Left ventricle myocardium superior (tissue), 1 donor: ENCODE results near the gene P2RX1. TPM values are rescaled to one million over a fixed set of nuclear protein-coding genes. Genes with fewer than 3 reads are reported as not detected.

Experiments
- ATAC-seq: fragments of 200-7000 bp; cut with Tn5 transposase; one replicate; pipeline ENCODE4 v1.9.1; 2020; ENCODE audit warnings: mild to moderate bottlenecking, moderate library complexity
- DNase-seq: peaks from one replicate; pipeline ENCODE4 v3.0.0-alpha.2; 2020
- intact Hi-C: fragments of 100-400 bp; cut with micrococcal nuclease; formaldehyde crosslinking; loops from one replicate; pipeline ENCODE4 v1.11.0; 2022
- long read RNA-seq: library from polyadenylated mRNA; unstranded; transcript quantifications from one replicate; pipeline ENCODE4 v2.0.0, GENCODE V29; 2021
- total RNA-seq: library from RNA; stranded (reverse); fragmentation: NEBNext Ultra II Directional; extraction: Animal tissue kit (Norgen Biotek cat#: 25700); gene quantifications from one replicate; pipeline ENCODE4 v1.2.1, GENCODE V29; 2021
- donor health status: DM: no; HTN: yes; CAD: no; lungs with severe emphysema.

P2RX1 gene
- total RNA-seq = 0.17 TPM
- long read RNA-seq = 0 reads

DNA sequence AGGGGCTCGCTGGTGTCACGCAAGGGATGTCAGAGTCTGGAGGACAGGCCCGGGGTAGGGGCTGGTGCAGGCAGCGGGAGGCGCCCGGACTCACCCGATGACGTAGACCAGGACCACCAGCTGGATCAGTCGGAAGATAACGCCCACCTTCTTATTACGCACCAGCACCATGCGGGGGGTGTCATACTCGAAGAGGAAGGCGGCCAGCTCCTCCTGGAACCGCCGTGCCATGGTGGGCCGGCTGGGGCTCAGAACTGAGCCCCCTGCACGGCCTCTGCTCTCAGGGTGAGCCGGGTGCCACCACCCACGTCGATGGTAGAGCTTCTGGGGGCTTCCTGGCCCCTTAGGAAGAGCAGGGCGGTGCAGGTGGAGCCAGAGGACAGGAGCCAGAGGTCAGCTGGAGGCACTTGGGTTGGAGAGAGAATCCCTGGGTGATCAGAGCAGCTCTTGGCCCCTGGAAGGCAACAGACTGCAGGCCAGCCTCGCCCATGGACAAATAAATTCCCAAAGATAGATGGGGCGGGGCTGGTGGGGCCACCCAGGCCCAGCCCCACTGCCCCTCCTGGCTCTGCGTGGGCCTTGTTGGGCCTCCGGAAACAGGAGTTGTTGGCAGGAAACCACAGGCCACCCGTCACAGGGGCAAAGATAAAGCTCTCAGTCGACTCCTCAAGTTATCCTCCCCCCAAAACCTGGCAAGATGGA, at the start of gene P2RX1:
P2RX1 (minus strand) TSS at position 471 of the 702 bp plus-strand sequence; CDS start at position 231, 240 bp downstream.
- DNase-seq (no peak), ATAC-seq (peak; percentile 3)
- intact Hi-C loops = no loop called here

DNA sequence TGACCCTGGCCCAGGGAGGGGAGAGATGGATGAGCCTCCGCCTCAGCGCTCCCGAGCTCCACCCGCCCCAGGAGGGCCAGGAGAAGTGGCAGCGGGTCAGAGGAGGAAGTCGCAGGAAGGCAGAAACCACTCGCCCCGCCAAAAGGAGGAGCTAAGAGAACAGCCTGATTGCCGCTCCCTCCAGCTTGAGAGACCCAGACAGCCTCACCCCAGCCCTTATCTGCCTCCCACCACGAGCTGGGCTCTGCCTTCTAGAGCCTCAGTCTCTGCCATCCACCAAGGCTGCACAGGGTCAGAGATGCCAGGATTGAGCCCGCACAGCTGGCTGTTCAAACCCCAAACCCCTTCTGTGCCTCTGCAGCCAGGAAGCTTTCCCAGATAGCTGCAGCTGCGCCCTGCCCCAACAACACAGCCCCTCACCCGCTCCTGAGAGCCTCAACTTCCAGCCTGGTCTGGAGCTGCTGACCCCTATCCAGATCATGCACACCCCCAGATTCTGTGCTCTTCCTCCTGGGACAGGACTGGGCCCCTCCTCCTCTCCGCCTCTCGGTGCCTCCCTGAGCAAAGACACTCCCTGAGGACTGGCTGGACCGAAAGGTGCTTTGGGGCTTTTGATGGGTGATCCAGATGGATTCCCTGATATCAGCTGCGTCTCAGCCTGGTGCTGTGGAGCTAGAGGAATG, 49.0 kb upstream of the P2RX1 start:
- ATAC-seq (peak; percentile 67), DNase-seq (peak; percentile 62)
- intact Hi-C loops = no loop called here

DNA sequence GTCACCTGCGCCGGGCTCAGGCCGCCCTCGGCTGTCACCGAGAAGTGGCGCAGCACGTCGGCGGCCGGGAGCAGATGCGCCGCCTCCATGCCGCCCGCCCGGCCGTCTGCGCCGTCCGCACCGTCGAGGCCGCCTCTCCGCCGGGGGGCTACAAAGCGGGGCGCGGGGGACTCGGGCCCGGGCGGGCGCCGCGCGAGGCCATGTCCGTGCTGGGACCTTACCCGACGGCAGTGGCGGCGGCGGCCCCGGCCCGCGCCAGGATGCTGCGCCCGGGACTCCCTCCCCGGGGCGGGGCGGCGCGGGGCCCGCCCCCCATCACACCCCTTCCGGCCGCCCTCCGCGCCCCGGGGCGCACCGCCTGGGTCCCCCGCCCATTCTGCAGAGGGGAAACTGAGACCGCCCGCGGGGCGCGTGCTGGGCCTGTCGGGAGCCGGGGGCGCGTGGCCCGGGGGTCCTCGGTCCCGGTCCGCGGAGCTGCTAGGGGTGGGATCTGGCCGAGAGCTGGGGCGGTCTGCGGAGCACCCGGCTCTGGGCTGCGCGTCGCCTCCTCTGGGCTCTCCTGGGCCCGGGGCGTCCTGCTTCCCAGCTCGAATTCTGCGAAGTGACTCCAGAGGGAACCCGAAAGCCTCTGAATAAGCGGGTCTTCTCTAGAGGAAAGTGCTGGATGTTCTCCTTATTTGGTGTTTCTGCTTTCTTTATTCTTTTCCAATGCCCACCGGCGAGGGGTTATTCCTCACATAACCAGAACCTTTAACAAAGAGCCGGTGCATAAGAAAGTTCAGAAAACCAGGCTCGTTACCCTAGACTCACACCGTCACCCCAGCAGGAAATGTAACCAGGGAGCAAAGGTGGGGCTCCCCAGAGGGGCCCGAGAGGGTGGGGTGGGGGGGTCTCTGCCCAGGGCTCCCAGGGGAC, 48.2 kb upstream of the P2RX1 start, which contains the start of gene ATP2A3:
ATP2A3 (minus strand) TSS at position 235 of the 915 bp plus-strand sequence; CDS start at position 89, 146 bp downstream.
- ATAC-seq (peak; percentile 63), DNase-seq (peak; percentile 59)
- intact Hi-C loops = no loop called here

DNA sequence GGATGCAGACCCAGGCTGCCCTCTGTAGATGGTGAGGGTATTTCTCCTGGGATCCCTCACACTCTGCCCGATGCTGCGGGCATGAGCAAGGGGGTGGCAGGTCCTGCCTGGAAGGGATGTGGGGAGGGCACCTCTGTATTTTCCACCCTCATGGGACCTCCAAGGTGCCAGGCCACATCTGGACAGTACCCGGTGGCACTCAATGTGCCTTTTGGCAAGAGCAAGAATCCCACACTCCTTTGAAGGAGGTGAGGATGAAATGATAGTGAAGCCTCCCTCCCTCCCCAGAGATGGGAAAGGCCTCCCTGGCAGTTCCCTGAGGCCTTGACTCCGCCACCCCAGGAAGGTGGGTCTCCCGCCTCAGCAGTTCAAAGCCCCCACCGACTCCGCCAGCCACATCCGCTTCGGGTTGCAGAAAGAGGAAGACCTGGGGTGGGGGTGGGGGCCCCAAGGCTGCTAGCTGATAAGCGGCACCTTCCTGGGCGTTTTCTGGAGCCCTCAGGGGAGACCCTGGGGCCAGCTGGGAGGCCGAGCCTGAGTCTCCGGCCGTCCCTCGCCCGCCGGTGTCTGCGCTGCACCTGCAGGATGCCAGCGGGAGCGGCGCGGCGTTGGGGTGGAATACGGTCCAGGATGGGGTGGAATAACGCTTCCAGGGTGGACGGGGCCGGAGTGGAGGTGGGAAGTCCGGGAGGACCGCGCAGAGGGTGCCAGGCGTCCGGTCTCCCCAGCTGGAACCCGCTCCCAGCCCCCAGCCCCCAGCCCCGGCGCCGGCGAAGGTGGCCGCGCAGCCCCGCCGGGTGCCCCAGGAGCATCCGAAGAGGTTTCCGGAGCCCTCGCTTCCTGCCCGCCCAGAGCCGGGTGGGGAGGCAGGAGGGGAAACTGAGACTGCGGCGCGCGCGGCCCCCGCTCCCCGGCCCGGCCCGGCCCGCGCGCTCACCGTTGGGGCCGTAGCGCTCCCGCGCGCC, 47.3 kb upstream of the P2RX1 start:
- ATAC-seq (no peak), DNase-seq (no peak)
- intact Hi-C loops = no loop called here

DNA sequence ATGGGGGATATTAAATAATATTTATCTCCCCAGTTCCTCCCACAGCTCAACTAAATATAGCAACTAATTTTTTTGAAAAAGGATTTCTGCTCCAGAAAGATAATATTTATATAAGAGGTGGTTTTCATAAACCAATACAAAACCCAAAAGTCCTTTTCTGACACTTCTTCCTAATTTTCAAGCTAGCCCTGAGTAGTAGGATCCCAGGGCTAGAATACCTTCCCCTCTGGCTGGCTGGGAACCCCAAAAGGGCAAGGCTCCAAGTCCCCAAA, 46.6 kb upstream of the P2RX1 start:
- ATAC-seq = no peak
- DNase-seq = no peak
- intact Hi-C loops = no loop called here

DNA sequence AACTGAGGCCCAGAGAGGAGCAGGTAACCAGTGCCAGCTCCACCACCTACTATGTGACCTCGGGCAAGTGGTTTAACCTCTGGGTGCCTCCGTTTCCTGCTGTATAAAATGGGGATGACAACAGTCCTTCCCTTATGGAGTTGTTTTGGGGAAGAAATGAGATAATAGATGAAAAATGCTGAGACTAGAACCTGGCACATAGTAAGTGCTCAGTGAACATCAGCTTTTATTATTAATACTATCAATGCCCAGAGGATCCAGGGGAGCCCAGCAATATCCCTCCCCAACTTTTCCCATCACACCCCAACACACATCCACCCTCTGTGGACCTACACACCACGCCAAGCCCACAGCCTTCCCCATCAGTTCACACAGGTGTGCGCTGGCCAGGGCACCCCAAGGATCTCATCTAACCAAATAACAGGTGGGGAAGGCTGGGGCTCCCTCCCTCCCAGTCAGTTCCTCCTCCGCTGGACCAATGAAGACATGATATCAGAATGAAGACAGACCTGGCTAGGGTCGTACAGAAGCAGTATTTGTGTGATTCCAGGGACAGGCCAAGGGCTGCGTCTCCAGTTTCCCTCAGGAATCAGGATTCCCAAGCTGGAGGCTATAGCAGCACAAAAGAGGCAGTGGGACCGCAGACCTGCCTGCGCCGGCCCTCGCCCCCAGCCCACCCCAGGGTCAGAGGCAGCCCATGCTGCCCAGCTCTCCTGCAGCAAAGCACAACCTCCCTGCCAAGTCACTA, 46.1 kb upstream of the P2RX1 start:
- no peak for DNase-seq
- no peak for ATAC-seq
- intact Hi-C loops = no loop called here

DNA sequence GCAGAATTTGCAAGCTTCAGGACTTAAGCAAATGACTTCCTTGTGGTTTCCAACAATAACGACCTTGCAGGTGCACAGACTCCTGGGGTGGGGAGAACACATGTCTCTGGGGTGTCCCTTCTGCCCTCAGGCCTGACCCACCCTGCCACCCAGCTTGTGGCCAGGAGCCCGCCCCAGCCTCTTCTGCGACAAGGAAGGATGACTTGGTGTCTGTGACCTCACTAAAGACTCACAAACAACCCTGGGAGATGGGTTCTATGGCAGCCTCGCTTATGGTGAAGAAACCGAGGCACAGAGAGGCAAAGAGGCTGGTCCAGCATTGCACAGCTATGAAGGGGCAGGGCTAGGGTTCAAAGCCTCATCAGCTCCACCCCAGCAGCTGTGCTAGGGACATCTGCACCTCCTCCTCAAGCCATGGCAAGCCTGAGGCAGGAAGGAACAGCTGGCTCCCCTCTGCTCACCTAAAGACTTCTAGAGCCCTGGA, 45.3 kb upstream of the P2RX1 start:
- intact Hi-C loops = no loop called here
- ATAC-seq (no peak), DNase-seq (no peak)

DNA sequence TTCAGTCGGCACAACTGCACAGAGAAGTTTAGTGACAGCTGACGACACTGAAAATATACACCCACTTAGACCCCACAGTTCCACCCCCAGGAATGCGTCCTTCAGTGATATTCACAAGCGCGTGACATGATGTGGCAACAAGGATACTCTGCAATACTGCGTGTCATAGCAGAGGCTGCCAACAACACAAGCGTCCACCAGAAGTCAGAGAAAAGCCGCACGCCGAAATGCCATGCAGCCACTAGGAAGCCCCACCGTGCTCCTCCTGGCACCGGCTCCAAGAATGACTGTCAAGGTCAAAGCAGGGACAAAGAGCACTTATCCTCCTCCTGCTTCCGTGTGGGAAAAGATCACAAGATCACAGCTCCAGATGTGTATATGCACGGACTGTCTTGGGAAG, 44.5 kb upstream of the P2RX1 start:
- no peak for DNase-seq
- intact Hi-C loops = no loop called here
- peak; percentile 63 for ATAC-seq

DNA sequence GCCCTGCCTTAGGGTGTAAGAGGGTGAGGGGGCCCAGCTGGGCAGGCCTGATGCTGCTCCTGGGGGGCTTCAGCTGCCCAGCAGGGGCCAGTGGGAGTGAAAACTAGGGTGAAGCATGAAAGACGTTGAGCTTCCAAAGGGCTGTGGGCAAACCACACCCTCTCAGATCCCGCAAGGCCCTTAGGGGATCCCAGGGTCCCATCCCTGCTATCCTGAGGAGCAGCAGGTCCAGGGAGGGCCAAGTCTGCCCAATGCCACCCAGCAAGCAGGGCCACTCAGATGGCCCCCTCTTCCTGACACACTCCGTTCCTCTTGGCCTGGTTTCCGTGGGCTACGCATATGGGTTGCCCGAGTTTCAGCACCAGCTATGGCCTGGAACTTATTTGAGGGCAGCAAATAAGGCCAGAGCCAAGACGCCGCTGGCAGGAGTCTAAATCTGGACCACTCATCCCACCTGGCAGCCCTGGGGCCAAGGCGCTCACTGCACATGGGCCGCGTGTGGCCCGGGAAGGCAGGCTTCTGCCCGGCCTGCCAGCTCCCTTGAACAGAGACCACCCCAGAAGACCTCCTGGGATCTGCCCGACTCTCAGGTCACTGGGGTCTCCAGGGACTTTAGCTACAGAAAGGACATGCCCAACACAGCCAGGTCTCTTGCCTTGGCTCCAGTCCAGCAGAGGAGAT, 43.8 kb upstream of the P2RX1 start:
- no peak for DNase-seq
- intact Hi-C loops = no loop called here

DNA sequence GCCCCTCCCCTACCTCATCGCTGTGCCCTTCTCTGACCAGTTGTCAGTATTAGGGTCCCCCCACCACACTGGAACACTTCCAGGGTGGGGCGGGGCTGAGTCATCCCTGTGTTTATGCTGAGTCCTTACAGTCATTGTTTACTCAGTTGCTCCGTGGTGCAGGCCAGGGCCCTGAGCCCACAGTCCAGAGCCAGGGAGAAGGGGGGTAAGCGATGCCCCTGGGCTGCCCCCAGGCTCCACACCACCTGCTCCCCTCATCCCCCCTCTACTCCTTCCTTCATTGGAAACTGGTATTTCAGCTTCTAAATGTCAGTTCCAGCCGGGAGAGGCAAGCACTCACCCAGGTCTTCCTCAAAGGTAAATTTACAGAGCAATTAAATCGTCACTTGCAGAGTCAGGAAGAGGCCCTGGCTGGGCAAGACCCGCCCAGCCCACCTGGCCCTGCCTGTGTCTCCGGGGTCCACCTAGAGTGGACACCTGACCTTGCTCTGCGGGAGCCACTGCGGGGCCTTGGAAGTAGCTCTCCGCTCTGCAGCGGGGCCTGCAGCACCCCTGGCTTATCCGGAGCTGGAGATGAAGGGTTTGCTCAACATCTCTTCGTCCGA, 43.1 kb upstream of the P2RX1 start:
- ATAC-seq = no peak

More for the DNA sequence above, 43.8 kb upstream of the P2RX1 start:
- no peak for ATAC-seq

DNA sequence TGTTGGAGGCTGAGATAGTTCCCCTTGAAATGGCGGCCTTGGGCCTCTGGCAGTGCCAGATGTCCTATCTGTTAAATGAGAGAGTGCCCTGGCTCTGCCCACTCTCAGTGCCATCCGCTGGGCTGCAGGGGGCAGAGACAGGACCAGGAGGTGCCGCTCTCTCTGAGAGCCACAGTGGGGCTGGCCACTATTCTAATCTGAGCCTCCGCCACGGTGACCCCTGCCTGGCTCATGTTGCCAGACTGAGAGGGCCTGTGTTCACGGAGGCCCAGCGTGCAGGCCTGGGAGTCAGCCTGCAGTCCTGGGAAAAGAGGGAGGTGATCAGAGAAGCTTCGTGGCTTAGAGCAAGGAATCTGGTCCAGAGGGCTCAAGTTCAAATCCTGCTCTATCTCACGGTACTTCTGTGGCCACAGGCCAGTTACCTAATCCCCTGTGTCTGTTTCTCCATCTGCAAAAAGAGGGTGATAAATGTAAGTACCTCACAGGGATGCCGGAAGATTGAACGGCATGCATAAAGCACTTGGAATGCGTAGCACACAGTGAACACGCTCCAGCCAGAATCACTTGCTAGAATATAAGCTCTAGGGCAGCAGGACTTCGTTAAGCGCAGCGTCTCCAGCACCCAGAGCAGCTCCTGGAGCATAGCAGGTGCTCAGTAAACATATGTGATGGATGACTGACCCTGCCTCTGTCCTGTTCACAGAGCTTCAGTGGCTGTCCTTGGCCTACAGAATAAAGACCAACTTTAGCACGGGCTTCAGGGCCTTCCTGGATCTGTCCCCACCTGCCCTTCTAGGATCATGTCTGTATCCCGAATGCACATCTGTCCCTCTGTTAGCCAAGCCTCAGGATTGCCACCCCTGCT, 41.7 kb upstream of the P2RX1 start:
- DNase-seq = no peak
- intact Hi-C loops = no loop called here
- ATAC-seq = no peak

More for the DNA sequence above, 43.1 kb upstream of the P2RX1 start:
- intact Hi-C loops = no loop called here
- DNase-seq = no peak

DNA sequence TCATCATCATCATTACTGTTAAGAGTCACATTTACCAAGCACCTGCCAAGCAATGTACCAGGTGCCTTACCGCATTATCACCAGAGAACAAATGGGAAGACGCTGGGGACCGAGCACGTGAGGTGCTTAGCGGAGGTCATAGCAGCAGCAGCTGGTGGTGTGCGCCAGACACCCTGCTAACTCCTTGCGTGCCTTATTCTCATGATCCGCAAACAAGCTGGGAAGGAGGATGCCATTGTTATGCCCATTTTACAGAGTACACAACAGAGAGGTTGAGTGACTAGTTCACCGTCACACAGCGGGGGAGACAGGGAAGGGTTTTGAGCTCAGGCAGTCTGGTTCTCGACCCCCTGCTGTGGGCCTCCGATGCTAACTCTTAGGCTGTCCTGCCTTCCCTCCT, 40.7 kb upstream of the P2RX1 start:
- ATAC-seq (no peak), DNase-seq (no peak)
- intact Hi-C loops = no loop called here

DNA sequence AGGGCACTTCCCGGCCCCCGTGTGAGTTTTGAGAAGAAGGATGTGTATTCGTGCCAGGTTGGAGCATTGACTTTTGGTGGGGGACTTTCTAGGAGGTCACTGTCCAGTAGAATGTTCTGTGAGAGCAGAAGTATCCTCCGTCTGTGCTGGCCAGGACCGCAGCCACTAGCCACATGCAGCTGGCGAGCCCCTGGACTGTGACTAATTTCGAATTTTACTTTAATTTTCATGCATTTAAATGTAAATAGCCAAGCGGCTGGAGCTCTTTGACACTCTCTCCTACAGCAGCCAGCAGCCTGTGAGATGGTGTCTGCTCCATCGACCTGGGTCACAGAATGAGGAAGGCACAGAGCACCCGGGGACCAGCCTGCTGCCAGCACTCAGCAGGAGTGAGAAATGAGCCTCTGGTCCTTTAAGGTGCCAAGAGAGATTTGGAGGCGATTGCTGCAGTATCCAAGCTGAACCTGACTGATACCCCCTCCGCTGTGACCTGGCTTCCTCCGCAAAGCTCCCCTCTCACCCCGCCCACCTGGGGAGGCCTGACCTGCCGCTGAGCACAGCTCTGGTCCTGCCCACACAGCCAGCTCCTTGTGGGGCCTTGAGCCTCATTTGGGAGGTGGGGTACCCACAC, 40.2 kb upstream of the P2RX1 start:
- no peak for DNase-seq
- intact Hi-C loops = no loop called here
- ATAC-seq = no peak

DNA sequence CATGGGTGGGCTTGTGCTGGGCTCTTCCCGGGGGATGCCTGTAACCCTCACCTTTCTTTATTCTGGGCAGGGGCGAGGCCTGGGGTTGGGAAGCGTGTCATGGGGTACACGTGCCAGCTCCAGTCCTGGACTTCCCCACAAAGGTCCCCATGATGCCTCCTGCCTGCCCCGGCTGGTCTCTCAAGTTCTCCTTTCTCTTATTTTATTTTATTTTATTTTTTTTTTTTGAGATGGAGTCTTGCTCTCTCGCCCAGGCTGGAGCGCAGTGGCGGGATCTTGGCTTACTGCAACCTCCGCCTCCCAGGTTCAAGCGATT, 39.4 kb upstream of the P2RX1 start:
- intact Hi-C loops = no loop called here
- no peak for DNase-seq

DNA sequence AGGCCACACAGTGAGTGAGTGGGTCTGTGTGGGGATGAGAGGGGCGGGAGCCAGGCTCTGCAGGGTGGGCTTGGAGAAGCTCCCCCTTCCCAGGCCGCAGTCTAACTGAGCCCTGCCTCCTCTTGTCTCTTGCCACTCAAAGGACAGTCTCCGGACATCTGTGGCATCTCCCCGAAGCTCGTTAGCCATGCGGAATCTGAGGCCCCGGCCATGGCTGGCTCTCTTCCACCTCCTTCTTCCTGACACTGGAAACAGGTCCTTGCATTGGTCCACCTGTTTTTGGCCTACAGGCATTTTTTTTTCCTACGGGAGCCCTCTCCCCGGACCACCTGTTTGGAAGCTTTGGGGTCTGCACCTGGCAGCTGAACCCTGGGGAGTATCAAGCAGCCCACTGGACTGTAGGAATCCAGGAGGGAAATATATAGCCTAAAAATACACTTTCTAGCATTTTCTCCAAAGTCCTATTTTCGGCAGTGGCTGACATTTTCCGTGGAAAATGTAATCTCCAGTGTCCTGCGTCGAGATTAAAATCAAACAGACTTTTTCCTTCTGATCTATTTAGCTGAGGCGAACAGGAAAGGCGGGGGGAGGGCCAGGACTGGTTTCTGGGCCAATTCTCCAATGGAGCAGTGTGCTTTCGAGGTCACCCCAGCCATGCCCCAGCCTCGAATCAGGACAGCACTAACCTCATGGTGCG, 38.9 kb upstream of the P2RX1 start:
- ATAC-seq = no peak
- intact Hi-C loops = no loop called here

More for the DNA sequence above, 39.4 kb upstream of the P2RX1 start:
- ATAC-seq = no peak

More for the DNA sequence above, 38.9 kb upstream of the P2RX1 start:
- no peak for DNase-seq
